Skeletal muscle tissue (tissue), 4 donors: ENCODE measurements around the gene CLEC18B. TPM values are rescaled to one million over a fixed set of nuclear protein-coding genes. Genes with fewer than 3 reads are reported as not detected.
"Not testable (repeated sequence)": the region's sequence is repeated elsewhere in the genome, so short reads cannot be mapped to it uniquely, and the experiment has no call there.

Experiments used
- H3K27ac ChIP-seq: one replicate; pipeline ENCODE4 v1.7.0; 2013; ENCODE audit warnings: mild to moderate bottlenecking, low read depth, low read length, inconsistent platforms
- H3K27me3 ChIP-seq, 3 donors: one replicate each; pipeline ENCODE4 v1.7.0; 2013; ENCODE audit warnings: low read length in 3 of 3; ENCODE audit not compliant: control insufficient read depth in 3 of 3, insufficient read depth in 3 of 3
- H3K36me3 ChIP-seq, 3 donors: one replicate each; pipeline ENCODE4 v1.7.0; 2013; ENCODE audit warnings: low read length in 3 of 3; ENCODE audit not compliant: control insufficient read depth in 3 of 3, insufficient read depth in 3 of 3
- H3K4me1 ChIP-seq, 3 donors: one replicate each; pipeline ENCODE4 v1.7.0; 2013; ENCODE audit warnings: low read length in 3 of 3, mild to moderate bottlenecking in 3 of 3; ENCODE audit not compliant: control insufficient read depth in 3 of 3, insufficient read depth in 3 of 3
- H3K4me3 ChIP-seq, 3 donors: one replicate each; pipeline ENCODE4 v1.7.0; 2013; ENCODE audit warnings: low read length in 3 of 3
- H3K9ac ChIP-seq, 3 donors: one replicate each; pipeline ENCODE4 v1.7.0; 2013; ENCODE audit warnings: low read length in 3 of 3, mild to moderate bottlenecking in 3 of 3, moderate library complexity in 2 of 3, low read depth in 1 of 3
- H3K9me3 ChIP-seq, 3 donors: one replicate each; pipeline ENCODE4 v1.7.0; 2013; ENCODE audit warnings: low read length in 3 of 3; ENCODE audit not compliant: control insufficient read depth in 3 of 3
- total RNA-seq: library from RNA; depleted of rRNA; stranded (reverse); fragments of >200 nt; gene quantifications from one replicate; pipeline ENCODE4 v1.2.3, GENCODE V29; 2014
- donor health status: Osteomylitis.

CLEC18B gene
- total RNA-seq, result 2.1 TPM

DNA sequence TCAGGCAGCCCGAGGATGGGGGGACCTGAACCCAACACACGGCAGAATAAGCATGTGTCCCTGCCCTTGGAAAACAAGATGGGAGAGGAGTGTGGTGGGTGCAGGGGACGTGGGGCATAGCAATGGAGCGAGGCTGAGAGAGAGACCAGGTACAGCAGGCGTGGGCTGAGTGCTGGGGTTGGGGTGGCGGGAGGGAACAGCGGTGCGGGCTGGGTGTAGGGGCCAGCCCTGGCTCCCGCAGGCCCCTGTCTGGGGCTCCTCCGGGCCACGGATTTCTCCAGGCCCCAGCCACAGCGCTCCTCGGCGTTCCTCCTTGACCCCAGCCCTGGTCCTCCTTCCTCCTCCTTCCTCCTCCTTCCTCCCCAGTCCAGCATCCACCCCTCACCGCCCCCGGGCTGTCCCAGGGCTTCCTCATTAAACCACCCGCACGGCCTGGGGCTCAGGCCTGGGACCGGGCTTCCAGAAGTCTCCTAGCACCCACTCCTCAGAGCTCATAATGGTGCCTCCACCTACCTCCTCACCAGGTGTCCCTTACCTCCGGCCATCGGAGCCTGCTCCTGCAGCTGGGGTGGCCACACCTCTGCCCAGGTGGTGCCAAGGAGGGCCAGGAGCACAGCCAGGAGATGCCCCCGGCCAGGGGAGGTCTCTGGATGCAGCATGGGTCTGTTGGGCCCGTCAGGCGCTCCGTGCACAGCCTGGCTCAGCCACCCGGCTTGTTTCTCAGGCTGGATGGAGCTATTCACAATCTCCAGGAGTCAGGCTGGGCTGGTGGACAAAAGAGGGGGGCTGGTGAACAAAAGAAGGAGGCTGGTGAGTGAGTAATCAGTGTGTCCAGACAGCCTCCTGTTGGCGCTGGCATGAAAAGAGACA lies at the start of gene CLEC18B:
TSS of gene CLEC18B (minus strand) at position 867 of the 870 bp plus-strand sequence. CDS start at position 659, 208 bp downstream.
- H3K4me3 ChIP-seq, H3K27ac ChIP-seq, H3K36me3 ChIP-seq, H3K9me3 ChIP-seq, H3K27me3 ChIP-seq, H3K9ac ChIP-seq, H3K4me1 ChIP-seq: not testable (repeated sequence)

- no peak overlapping the region for H3K9ac ChIP-seq
- H3K27me3 ChIP-seq, result no peaks in the 10 kb centered on the region
- no peaks in the 10 kb centered on the region for H3K4me1 ChIP-seq
- H3K27ac ChIP-seq, result no peak overlapping the region
- H3K36me3 ChIP-seq, result peaks cover 54 to 83% (median 80%) of the 10 kb centered on the region in 3 donors
- no peaks in the 10 kb centered on the region for H3K9me3 ChIP-seq
- H3K4me3 ChIP-seq, result no peak overlapping the region
These were observed 48.7 kb upstream of the CLEC18B start for GRCh38 chr16:74469946-74470478.

- Histone ChIP-seq H3K4me3 (no peak overlapping the region), H3K27ac (no peak overlapping the region), H3K36me3 (peaks cover 52 to 85% (median 79%) of the 10 kb centered on the region in 3 donors)
These were observed 47.7 kb upstream of the CLEC18B start for GRCh38 chr16:74468807-74469525.

GRCh38 chr16:74466872-74467271 lies 45.6 kb upstream of the CLEC18B start:
- Histone ChIP-seq H3K4me1 (no peaks in the 10 kb centered on the region), H3K9me3 (no peaks in the 10 kb centered on the region), H3K9ac (no peak overlapping the region), H3K27me3 (no peaks in the 10 kb centered on the region), H3K36me3 (peaks cover 60 to 91% (median 82%) of the 10 kb centered on the region in 3 donors), H3K4me3 (no peak overlapping the region), H3K27ac (no peak overlapping the region)

More at GRCh38 chr16:74468807-74469525, 47.7 kb upstream of the CLEC18B start:
- H3K9ac ChIP-seq, result no peak overlapping the region
- no peaks in the 10 kb centered on the region for H3K4me1 ChIP-seq
- H3K27me3 ChIP-seq, result no peaks in the 10 kb centered on the region
- no peaks in the 10 kb centered on the region for H3K9me3 ChIP-seq

DNA sequence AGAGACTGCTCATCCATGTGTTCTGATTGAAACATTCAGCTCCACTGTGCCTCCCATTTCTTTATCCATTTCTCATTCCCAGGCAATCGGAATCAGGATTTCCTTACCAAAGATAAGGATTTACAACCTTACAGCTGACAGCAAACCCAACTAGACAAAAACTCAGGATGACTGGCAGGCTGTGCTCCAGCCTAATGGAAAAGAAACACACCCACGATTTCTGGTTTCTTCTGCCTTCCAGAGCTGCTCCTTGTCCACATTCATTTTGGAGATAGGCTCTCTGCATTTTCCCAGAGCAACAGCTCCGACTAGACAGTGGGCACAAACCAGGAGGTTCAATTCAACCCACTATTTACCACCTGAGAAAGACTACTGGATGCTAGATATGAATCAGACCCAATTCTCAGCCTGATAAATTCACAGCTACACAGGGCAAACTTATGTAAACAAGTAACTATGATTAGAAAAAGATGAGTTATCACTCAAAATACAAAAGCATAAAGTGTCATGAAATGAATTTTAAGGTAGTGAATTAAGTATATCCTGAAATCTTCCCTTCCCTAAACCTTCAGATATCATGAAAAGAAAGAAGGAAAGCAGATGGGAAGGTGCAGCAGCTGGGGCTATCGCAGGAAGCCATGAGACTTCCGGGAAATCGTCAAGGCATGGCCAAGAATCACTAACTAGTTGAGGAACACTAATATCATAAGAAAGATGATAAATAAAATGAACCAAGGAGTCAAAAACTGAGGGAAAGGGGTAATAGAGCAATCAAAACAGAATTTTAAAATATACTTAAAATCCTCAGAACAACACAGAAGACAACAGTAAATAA lies 44.8 kb upstream of the CLEC18B start:
- no peak overlapping the region for H3K27ac ChIP-seq

GRCh38 chr16:74465281-74465680 lies 44.0 kb upstream of the CLEC18B start:
- H3K27me3 ChIP-seq, result no peaks in the 10 kb centered on the region
- no peak overlapping the region for H3K4me3 ChIP-seq
- no peak overlapping the region for H3K27ac ChIP-seq
- no peaks in the 10 kb centered on the region for H3K4me1 ChIP-seq
- peaks cover 57 to 87% (median 79%) of the 10 kb centered on the region in 3 donors for H3K36me3 ChIP-seq
- H3K9me3 ChIP-seq, result no peaks in the 10 kb centered on the region
- H3K9ac ChIP-seq, result no peak overlapping the region

More for the DNA sequence above, 44.8 kb upstream of the CLEC18B start:
- Histone ChIP-seq H3K4me3 (no peak overlapping the region), H3K36me3 (peaks cover 58 to 86% (median 79%) of the 10 kb centered on the region in 3 donors), H3K4me1 (no peaks in the 10 kb centered on the region), H3K9me3 (no peaks in the 10 kb centered on the region), H3K9ac (no peak overlapping the region), H3K27me3 (no peaks in the 10 kb centered on the region)

- Histone ChIP-seq H3K36me3 (peaks cover 51 to 81% (median 69%) of the 10 kb centered on the region in 3 donors), H3K9ac (no peak overlapping the region), H3K4me3 (no peak overlapping the region), H3K4me1 (no peaks in the 10 kb centered on the region), H3K9me3 (no peaks in the 10 kb centered on the region), H3K27ac (no peak overlapping the region), H3K27me3 (no peaks in the 10 kb centered on the region)
These were observed 42.6 kb upstream of the CLEC18B start for GRCh38 chr16:74463888-74464287.

- Histone ChIP-seq H3K36me3 (peaks cover 45 to 79% (median 69%) of the 10 kb centered on the region in 3 donors), H3K27me3 (no peaks in the 10 kb centered on the region), H3K9me3 (no peaks in the 10 kb centered on the region), H3K9ac (no peak overlapping the region), H3K4me1 (no peaks in the 10 kb centered on the region), H3K27ac (no peak overlapping the region), H3K4me3 (no peak overlapping the region)
These were observed 41.1 kb upstream of the CLEC18B start for GRCh38 chr16:74462361-74462760.

- Histone ChIP-seq H3K27ac (no peak overlapping the region), H3K4me1 (no peaks in the 10 kb centered on the region), H3K9me3 (no peaks in the 10 kb centered on the region), H3K4me3 (no peak overlapping the region), H3K9ac (no peak overlapping the region), H3K36me3 (peaks cover 44 to 79% (median 66%) of the 10 kb centered on the region in 3 donors), H3K27me3 (no peaks in the 10 kb centered on the region)
These were observed 40.5 kb upstream of the CLEC18B start for GRCh38 chr16:74461826-74462225.
